CD4-positive, alpha-beta T cell treated with Interleukin-4 for 4 hours (primary cell): Measurements from ENCODE around the gene BIRC5.
"Not testable (repeated sequence)": the region's sequence is repeated elsewhere in the genome, so short reads cannot be mapped to it uniquely, and the experiment has no call there.

ENCODE experiments used
- DNase-seq: peaks from one replicate; pipeline ENCODE4 v3.0.0-alpha.2; 2020

The BIRC5 gene

GRCh38 chr17:78226055-78226758 is 12.2 kb downstream of the BIRC5 start:
- DNase-seq: no peak

- no peak for DNase-seq
These were observed 12.9 kb downstream of the BIRC5 start for GRCh38 chr17:78226759-78227454.

DNA sequence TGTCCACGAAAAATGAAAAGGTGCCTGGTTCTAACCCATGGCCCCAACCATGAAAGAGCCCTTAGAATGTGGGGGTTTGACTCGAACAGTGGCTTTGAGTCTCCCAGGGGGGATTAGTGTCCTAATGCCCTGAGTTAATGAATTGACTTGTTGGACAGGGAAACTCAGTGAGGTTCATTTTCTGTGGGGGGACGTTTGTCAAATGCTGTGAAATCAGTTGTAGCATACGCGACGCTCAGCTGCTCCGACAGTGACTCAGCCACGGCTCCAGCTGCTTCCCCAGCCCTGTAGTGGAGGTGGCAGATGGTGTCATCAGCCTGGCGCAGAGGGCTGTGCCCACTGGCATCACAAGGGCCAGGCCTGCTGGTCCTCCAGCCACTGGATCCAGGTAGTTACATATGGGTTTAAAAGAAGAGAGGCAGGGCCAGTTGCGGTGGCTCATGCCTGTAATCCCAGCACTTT is 13.4 kb downstream of the BIRC5 start:
- DNase-seq: no peak

DNA sequence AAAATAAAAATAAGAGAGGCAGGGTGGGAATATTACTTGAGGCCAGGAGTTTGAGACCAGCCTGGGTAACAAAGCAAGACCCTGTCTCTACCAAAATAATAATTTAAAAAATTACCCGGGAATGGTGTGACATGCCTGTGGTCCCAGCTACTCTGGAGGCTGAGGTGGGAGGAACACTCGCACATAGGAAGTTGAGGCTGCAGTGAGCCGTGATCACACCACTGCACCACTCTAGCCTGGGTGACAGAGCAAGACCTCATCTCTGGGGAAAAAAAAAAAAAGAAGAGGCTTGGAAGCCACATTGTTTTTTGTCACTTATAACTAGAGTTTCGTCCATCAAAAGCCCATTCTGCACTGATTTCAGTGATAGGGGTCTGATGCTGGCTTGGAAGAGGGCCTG is 14.1 kb downstream of the BIRC5 start:
- no peak for DNase-seq

DNA sequence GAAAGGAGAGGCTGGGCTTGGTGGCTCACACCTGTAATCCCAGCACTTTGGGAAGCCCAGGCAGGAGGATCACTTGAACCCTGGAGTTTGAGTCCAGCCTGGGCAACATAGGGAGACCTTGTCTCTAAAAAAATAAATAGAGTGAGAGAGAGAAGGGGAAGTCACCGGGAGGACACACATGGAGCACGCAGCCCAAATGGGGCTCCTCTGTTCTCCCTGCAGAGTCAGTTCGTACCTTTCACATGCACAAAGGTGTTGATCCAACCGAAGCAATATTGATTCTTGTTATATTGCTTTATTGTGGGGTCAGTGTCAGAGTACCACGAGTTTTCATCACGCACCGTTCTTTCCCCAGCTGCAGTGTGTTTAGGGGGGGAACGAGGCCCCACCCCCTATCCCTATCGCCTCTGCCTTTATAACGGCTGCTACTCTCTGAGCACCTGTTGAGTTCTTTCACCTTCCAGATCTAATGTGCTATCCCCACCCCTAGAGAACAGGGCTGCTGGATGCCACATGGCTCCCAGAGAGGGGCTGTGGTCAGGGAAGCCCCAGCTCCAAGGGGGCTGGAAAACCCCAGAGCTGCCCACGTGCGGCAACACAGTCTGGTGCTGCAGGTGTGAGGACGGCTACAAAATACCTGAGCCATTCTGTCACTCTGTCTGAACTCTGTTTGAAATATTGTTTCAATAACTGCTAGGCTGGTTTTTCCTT is 16.4 kb downstream of the BIRC5 start:
- DNase-seq: no peak

- DNase-seq: no peak
These were observed 17.2 kb downstream of the BIRC5 start, which contains the start of gene TMEM235 for GRCh38 chr17:78230996-78231935. Gene TMEM235 (plus strand): TSS chr17:78231631. CDS start chr17:78232024, 393 bp downstream.

DNA sequence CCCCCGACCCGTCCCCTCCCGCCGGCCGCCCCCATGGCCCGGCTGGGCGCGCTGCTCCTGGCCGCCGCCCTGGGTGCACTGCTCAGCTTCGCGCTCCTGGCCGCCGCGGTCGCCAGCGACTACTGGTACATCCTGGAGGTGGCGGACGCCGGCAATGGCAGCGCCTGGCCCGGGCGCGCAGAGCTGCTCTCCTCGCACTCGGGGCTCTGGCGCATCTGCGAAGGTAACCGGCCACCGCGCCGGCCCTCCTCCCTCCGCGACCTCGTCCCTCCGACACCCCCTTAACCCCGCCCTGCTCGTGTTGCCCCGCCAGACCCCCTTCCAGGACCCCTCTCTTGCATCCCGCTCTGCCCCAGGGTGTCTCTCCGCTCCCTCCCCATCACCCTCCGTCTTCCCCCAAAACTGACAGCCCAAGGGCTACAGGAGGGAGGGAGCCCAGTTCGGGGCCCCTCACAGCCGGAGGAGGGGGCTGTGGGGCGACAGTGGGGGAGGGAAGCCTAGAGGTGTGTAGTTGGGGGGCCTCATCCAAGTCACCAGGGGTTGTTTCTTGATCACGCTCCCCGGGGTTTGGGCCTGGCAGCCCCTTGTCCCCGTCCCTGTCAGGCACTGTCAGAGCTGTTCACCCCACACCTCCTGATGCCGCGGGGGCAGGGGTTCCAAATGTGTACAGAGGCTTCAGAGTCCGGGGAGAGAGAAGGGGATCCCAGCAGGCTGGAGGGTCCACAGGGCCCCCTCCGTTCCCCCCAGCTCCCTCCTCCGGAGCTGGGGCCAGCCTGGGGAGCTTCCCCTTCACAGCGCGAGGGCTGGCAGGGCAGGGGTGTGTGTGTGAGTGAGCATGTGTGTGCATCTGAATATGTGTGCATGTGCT is 18.2 kb downstream of the BIRC5 start:
- no peak for DNase-seq

DNA sequence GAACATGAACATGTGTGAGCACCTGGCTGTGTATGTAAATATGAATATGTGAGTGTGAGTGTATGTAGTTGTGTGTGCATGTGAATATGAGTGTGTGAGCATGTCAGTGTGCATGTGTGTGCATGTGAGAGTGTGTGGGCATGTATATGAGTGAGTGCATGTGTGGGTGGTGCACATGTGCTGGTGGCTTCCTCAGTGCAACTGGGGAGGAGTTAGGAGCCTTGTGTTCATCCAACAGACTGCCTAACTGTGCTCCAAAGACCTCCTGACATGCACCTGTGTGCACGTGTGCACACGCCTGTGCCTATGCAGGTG is 18.8 kb downstream of the BIRC5 start:
- no peak for DNase-seq

DNA sequence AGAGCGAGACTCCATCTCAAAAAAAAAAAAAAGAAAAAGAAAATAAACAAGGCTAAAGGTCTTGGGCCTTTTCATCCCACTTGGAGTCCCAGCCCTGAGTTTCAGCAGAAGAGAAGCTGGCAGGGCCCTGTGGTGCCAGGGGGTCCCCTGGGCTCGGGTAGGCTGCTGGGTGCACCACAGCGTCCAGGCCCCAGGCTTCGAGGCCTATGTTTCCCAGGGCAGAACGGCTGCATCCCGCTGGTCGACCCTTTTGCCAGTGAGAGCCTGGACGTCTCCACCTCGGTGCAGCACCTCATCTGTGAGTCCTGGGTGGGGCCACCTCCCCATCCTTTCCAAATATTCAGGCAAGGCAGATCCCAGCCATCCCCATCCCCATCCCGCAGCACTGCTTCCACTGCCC is 19.6 kb downstream of the BIRC5 start:
- no peak for DNase-seq

DNA sequence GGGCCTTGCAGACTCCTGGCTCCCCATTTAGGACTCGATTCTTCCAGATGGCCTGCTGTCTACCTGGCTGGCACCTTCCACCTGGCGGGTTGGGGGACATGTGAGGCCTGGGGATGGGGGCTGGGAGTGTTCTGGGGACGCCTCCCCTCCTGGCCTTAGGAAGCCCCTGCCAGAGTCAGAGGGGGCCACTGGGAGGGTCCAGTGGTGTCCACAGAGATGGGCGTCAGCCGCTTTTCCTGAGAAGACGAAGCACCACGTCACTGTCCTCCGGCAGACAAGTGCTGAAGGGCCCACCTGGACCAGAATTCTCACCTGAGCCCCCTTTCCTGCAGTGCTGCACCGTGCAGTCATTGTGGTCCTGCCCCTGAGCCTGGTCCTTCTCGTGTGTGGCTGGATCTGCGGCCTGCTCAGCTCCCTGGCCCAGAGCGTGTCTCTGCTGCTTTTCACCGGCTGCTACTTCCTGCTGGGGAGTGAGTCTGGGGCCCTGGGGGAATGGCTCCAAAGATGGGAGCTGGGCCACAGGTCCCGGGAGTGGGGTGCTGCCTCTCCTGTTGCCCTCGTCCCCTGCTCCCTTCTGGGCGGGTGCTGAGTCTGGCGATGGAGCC is 20.3 kb downstream of the BIRC5 start:
- no peak for DNase-seq

DNA sequence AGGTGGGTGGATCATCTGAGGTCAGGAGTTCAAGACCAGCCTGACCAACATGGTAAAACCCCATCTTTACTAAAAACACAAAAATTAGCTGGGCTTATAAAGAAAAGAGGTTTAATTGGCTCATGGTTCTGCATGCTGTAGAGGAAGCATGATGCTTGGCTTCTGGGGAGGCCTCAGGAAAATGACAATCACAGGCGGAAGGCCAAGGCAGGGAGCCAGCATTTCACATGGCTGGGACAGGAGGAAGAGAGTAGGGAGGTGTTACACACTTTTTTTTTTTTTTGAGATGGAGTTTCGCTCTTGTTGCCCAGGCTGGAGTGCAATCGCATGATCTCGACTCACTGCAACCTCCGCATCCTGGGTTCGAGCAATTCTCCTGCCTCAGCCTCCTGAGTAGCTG is 21.0 kb downstream of the BIRC5 start:
- DNase-seq: not testable (repeated sequence)

- no peak for DNase-seq
These were observed 21.8 kb downstream of the BIRC5 start for GRCh38 chr17:78235885-78236284.

DNA sequence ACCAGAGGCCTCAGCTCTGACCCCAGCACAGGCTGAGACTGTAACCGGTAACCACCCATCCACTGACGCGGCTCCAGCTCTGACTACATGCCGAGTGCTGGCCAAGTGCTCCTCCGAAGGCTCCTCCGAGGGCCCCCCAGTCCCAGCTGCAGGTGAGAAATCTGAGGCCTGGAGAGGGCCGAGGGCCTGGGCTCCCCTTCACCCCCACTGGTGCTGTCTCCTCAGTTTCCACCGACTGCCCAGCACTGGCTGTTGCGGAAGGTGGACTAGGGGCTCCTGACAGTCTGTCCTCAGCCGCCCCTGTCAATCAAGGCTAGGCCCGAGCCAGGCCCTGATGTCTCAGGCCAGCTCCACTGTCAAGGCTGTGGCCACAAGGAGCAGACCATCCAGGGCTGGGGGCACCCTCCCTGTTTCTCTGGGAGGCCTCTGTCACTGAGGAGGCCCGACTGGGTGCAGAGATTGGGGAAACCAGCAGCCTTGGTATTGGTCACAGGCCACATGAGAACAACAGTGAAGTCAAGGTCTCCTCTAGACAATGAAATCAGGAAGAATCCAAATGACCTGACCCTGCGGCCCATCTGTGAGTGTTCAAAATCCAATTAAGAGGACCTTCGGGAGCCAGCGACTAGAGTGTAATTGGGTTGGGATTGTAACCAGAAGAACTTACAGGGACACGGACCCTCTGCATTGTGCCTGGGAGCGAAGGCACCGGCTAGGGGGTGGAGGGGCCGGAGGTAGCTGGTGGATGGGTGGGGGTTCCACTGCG is 22.5 kb downstream of the BIRC5 start:
- no peak for DNase-seq

DNA sequence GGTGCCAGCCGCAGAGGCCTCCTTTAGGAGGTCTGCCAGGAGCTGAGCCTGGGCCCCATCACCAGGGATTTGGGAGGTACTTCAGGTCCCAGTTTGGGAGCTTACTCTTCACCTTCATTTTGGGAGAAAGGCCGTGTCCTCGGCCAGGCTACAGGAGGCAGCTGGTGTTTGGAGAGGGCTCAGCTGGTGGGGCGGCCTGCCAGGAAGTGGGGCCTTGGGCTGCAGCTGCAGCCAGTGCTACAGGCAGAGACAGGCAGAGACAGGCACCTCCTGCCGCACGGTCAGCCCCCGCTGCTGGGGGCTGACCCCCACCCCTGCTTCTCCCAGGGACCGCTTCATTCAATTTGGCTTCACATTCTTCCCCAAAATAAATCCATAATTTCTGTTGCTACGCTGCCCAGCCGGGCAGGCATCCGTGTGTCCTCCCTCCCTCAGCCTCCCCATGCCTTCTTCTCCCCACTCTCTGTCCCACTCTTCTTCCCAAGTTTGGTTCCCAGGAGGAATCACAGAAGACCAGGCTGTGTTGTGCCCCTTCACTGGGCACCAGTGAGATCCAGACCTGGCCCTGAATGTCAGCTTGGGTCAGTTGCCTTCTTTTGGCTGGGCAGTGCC is 23.5 kb downstream of the BIRC5 start:
- DNase-seq: no peak

- DNase-seq: no peak
These were observed 24.9 kb downstream of the BIRC5 start for GRCh38 chr17:78238823-78239488.

- DNase-seq: no peak
These were observed 25.5 kb downstream of the BIRC5 start for GRCh38 chr17:78239489-78239931.

DNA sequence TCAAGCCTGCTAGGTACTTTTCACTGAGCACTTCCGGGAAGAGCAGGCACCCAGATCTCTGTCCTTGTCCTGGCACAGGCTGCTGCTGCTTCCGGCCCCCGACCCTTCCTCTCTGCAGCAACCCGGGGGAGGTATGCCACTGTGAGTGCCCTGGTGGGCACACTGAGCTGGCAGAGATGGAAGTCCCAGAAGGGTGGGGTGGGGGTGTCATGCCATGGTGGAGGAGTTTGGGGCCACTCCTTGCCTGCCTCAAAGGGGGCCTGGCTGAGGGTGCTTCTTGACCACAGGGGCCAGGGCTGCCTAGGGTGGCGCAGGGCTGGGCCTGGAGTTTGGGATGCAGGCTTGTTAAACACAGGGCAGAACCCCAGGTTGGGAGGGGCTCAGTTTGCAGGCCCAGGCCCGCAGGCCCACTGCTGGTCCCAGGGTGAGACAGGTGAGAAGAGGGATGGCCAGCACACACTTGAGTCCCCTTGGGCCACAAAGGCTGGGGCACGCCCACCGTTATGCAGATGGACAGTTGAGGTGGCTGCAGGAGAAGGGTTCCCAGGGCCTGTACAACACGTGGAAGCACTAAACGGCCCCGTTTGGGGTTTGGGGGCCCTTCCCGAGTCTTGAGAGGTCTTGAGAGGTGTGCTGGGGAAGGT is 26.1 kb downstream of the BIRC5 start:
- DNase-seq: no peak

DNA sequence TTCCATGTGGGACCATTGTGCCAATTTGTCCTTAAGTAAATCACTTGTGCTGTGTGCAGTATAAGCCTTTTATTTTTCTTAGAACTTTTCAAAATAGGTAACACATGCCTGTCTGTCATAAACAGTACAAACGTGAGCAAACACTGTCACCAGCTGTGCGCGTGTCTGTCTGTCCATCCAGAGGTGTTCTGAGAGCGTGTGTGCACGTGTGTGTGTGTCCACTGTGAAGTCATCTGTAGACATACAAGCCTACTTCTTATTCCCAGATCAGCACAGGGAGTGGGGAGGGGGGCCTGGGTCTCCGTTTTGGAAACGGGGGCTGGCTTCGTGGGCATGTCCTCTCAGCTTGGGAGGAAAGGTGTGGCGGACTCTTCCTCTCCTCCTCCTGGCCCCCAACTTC is 26.8 kb downstream of the BIRC5 start:
- DNase-seq: no peak
